SHP77 (cell line): ENCODE measurements around the gene TULP4.
"Not testable (repeated sequence)": the region's sequence is repeated elsewhere in the genome, so short reads cannot be mapped to it uniquely, and the experiment has no call there.

Source experiments
- DNase-seq, 2 experiments: peaks; one replicate each; lab custom pipeline; 2025; lab: John Stamatoyannopoulos, UW

TULP4 gene

DNA sequence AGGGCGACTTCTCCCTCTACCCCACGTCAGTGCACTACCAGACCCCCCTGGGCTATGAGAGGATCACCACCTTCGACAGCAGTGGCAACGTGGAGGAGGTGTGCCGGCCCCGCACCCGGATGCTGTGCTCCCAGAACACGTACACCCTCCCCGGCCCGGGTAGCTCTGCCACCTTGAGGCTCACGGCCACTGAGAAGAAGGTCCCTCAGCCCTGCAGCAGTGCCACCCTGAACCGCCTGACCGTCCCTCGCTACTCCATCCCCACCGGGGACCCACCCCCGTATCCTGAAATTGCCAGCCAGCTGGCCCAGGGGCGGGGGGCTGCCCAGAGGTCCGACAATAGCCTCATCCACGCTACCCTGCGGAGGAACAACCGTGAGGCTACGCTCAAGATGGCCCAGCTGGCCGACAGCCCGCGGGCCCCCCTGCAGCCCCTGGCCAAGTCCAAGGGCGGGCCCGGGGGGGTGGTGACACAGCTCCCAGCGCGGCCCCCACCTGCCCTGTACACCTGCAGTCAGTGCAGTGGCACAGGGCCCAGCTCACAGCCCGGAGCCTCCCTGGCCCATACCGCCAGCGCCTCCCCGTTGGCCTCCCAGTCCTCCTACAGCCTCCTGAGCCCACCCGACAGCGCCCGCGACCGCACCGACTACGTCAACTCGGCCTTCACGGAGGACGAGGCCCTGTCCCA lies 190.1 kb downstream of the TULP4 start:
- DNase-seq = no peak

DNA sequence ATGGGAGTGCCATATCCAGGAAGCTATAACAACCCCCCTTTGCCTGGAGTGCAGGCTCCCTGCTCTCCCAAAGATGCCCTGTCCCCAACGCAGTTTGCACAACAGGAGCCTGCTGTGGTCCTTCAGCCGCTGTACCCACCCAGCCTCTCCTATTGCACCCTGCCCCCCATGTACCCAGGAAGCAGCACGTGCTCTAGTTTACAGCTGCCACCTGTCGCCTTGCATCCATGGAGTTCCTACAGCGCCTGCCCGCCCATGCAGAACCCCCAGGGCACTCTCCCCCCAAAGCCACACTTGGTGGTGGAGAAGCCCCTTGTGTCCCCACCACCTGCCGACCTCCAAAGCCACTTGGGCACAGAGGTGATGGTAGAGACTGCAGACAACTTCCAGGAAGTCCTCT lies 191.0 kb downstream of the TULP4 start:
- no peak for DNase-seq

DNA sequence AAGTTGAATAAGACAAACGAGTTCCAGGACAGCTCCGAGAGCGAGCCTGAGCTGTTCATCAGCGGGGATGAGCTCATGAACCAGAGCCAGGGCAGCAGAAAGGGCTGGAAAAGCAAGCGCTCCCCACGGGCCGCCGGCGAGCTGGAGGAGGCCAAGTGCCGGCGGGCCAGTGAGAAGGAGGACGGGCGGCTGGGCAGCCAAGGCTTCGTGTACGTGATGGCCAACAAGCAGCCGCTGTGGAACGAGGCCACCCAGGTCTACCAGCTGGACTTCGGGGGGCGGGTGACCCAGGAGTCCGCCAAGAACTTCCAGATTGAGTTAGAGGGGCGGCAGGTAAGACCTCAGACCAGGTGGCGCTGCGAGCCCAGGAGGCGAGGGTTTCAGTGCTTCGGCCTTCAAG lies 191.6 kb downstream of the TULP4 start:
- no peak for DNase-seq

DNA sequence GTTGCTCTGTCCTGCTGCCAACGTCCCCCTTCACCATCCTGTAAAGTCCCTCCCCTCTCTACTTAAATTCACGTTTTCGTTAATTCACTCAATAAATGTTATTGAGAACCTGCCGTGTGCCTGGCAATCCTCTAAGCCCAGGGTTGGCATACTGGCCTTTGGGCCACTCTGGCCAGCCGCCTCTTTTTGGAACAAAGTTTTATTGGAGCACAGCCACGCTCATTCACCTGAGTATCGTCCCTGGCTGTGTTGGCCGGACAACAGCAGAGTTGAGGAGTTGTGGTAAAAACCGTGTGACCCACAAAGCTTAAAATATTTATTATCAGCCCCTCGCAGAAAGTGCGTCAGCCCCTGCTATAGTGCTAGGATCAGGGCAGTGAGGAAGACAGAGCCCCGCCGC lies 192.9 kb downstream of the TULP4 start:
- DNase-seq = no peak

DNA sequence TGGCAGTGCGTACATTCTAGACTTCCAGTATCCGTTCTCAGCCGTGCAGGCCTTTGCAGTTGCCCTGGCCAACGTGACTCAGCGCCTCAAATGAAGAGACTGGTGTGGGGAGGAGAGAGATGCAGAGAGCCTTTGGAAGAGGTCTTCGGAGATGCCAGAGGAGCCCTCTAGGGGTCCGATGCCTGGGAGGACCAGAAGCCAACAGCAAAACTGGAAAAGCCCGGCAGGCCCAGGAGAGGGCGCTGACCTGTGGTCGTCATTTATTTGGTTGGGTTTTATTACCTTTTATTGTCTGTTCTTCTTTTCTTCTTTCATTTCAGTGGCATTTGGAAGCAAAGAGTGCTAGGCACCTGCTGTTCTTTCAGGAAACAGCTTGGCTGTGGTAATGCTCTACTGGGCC lies 194.3 kb downstream of the TULP4 start:
- peak; percentile 71 to 82 for DNase-seq

DNA sequence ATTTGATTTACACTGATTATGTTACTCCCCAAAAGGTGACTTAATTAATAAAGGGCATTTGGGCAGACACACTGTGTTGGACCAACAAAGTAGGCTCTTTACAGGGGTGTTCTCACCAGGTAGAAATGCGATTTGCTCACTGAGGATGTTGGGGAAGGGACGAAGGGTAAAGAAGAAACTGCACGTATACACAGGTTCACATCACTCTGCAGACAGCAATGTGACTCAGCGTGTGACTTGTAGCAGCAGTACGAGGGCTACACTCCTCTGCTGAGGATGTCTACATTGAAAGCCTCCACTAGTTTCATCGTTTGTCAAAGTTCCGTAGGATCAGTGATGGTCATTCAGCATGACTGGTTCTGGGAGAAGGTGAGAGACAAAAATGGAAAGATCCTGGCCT lies 194.9 kb downstream of the TULP4 start:
- DNase-seq = no peak

DNA sequence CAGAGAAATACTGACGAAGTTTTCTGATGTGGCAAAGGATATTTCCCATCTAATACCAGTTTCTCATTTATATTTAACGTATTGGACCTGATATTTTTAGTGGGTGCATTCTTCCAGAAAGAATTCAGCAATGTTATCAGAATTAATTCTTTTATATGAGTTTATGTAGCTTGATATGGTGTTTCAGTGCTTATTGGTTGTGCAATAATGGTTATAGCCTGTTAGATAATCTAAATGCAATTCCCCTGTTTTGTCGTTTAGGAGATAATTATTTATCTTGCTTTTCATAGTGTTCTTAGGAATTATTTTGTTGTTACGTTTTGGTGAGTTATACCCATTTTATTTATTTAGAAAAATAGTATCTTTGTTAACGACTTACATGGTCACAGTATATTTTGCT lies 196.2 kb downstream of the TULP4 start:
- no peak for DNase-seq

DNA sequence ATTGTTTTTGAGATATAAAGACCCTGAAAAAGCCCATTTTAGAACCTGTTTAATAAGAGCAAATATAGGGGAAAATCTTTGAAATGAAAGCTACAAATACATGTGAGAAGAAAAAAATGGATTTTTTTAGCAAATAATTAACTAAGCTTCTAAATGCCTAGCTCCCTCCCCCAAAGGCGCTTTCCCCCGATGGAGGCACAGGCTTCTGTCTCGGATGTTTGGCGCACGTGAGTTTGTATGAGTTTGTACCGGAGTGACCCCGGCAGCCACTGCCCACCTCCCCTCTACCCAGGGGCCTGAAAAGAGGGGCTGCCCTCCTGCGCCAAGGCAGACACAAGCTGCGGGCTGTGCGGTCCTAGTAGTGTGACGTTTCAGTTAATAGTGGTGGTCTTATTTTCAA lies 197.2 kb downstream of the TULP4 start:
- DNase-seq = no peak

DNA sequence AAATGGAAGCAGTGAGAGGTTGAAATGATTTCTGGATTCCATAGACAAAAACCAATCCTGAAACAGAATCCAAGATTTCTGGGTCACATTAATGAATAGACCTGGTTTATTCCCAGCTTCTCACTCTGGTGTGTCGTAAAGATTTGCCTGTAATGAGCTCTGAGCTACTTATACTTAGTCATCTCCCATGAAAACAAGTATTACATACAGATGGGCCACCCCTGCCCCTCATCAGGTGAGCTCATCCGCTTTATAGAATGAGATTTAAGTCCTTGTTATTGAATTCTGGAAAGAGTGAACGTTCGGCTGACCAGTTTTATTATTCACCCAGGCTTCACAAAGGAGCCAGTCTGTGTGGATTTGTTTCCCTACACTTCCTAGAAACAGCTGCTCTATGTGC lies 200.5 kb downstream of the TULP4 start:
- DNase-seq = no peak

DNA sequence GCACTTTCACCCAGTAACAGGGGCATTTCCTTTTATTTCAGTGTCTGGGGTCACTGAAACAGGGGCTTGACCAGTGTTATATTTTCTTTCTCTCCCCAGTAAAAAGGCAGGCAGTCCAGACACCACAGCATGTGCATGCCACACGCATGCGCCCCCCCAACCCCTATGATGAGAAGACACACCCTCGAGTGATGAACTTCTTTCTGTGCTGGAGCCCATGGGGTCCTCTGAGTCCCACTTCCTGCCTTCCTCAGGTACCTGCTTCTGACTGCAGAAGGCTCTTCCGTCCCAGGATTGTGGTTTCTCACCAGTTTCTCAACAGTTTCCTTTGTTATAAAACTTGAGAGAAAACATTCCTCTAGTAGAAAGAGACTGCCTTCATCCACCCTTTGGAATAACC lies 201.9 kb downstream of the TULP4 start:
- no peak for DNase-seq

DNA sequence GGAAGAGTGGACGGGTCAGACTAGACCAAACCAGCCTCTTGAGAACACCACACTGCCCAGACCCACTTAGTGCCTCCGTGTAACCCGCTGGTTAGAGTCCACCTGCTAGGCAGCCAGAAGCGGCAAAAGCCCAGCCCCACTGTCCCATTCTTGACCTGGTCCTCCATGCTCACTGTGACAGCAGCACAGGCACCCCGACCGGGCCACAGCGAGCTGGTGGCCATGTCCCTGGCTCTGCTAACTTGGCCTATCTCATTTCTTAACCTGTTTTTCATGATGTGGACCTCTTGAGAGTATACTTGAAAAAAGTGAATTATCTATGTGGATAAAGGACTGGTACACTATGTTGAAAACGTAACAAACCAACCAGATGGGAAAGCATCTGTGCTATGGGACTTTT lies 202.7 kb downstream of the TULP4 start:
- DNase-seq = no peak

DNA sequence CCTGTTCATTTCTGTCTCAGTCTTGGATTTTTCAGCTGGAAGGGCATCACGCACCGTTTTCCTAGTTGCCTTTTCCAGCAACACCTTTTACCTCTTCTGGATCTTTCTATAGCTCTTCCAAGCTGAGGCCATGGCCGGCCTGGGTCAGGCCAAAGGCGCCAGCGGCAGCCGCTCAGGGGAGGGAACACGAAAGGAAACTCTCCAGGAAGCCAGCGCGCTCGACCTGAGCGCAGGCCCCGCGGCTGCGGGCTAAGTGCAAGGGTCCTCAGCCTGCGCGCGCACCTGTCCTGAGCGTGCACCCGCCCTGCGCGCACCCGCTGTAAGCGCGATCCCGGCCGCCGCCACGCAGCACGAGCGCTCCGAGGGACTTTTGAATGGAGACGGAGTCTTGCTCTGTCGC lies 203.8 kb downstream of the TULP4 start:
- DNase-seq = no peak

DNA sequence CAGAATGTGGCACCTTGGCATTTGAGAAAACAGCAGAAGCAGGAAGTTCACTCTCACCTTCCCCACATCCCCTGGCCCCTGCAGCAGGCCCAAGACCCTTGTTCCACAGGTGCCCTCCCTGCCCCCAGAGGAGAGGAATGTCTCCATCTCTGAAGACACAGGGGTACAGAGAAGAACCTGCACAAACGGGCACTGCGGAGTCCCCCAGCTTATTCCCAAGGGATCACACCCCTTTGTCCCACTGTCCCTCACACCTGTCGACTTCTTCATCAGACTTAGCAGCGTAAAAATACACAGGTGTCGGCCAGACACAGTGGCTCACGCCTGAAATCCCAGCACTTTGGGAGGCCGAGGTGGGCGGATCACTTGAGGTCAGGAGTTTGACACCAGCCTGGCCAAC lies 204.8 kb downstream of the TULP4 start:
- DNase-seq = no peak

DNA sequence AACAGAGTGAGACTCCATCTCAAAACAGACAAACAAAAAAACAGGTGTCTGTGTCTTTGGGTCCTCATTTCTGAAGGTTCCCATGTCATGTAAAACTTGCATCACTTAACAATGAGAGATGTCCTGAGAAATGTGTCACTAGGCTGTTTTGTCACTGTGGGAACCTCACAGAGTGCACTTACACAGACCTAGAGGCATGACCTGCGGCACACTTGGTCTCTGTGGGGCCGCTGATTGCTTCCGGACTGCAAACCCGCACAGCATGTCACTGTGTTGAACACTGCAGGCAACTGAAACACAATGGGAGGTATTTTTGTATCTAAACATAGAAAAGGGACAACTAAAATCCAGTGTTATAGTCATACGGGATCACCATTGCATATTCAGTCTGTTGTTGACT lies 205.3 kb downstream of the TULP4 start:
- no peak for DNase-seq

DNA sequence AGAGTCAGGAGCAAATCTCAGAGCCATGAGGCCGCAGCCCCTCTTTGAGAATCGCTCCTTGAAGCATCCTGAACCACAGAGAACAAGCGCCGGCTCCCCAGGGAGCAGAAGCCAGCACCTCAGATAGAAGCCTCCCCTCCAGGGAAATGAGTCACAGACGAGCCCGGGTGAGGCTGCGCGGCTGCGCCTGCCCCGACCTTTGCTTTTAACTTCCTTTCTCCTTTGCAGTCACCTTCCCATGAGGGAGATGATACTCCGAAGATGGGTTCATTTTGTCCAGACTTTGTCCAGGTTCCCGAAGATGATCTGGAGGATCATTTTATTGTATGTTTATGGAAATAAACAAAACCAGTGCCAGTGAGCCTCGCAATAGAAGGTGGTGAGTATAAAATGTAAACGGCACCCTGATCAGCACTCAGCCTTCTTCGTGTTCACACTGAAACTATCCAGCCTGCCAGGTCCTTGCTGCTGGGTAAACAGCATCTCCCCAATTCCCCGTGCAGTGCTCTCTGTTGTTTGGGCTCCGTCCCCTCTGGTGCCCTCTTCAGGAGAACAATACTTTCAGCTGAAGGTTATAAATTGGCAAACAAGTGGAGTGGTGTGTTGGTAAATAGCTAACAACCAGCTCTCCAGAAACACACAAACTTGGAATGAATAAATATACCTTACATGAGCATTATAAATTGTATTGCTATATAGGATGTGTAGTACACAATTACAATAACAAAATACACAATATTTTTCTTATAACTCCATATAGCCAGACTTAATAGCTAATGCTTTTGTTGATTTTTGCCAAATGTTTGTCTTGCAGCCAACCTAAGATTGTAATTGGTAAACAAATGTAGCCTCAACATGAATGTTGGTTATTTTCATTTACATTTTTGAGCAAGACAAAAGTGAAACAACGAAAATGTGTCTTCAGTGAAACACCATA lies 206.2 kb downstream of the TULP4 start:
- DNase-seq = peak; percentile 82 to 93

DNA sequence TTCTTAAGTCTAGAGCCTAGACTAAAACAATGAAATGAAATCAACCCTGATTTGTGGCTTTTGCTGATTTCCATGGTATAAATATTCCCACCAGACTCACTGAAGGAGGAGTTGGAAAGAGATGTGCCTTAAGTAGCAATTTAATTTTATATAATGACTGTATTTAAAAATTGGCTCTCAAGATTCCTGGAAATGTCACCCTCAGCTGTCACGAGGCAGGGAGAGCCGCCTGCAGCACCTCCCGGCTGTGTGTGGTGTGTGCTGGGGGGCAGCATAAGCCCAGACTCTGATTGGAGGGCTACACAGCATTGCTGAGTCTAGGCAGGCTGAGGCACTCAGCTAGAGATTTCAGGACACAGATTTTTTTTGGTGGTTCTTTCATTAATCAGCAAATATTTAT lies 207.0 kb downstream of the TULP4 start:
- DNase-seq = no peak

DNA sequence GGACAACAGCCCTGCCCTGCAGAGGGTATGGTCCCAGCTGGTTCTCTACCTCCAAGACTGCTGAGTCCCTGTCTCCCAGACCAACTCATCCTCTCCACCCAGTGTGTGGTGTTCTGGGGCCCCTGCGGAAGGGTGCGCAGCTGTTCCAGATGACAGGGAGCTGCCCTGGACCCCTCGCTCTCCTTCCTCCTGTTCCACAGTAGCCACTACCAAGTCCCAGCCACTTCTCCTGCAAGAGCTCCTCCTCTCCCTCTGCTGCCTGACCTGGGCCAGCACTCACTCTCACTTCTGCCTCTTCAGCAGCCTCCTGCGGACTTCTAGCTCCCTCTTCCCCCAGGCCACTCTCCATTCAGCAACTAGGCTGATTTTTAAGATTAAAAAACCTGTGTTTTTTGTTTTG lies 207.5 kb downstream of the TULP4 start:
- no peak for DNase-seq

DNA sequence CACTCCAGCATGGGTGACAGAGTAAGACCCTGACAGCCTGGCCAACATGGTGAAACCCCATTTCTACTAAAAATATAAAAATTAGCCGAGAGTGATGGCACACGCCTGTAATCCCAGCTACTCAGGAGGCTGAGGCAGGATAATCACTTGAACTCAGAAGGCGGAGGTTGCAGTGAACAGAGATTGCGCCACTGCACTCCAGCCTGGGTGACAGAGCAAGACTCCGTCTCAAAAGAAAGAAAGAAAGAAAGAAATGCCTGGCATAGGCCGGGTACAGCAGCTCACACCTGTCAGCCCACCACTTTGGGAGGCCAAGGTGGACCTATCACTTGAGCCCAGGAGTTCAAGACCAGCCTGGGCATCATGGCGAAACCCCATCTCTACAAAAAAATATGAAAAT lies 208.7 kb downstream of the TULP4 start:
- not testable (repeated sequence) for DNase-seq

DNA sequence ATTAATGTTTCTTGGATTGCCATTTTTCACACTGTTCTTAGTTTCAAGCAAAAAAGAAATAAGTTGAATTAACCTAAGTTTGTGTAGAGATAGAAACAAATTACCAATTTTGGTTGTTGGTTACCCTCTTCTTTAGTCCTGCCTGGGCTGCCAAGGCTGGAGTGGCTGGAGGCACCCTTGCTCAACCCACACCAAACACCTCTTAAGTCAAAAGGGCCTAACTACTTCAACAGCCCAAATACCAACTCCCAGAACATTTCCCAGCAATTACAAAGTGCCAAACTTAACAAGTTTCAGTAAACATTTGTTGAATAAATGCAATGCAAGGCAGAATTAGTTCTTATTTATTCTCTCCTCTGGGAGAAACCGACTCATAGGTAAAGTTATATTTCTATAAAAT lies 209.5 kb downstream of the TULP4 start:
- no peak for DNase-seq

DNA sequence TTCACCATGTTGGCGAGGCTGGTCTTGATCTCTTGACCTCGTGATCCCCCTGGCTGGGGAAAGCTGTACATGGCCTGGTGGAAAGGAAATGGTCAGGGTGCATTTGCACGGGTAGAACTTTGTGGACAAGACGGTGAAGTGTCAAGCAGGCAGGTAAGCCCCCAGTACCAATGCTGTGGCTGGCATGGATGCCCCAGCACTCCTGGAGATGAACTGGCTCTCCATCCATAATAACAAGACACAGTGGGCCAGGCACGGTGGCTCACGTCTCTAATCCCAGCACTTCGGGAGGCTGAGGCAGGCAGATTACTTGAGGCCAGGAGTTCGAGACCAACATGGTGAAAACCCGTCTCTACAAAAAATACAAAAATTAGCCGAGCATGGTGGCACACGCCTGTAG lies 210.4 kb downstream of the TULP4 start:
- no peak for DNase-seq

DNA sequence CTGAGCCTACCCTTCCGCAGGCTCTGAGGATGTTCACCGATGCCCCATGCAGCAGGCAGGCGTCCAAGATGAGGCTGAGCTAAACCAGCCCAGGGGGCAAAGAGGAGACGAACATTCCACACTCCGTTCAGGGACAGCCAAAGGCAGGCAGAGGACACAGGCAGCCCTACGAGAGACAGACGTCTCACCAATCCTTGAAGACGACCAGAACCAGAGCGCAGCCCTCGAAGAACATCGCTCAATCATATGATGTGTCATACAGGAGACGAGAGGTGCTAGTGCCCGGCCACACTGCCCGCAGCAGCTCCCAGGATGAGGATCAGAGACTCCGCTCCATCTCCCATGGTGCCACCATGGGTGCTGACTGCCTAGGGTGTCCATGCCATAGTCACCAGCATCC lies 212.0 kb downstream of the TULP4 start:
- DNase-seq = no peak

DNA sequence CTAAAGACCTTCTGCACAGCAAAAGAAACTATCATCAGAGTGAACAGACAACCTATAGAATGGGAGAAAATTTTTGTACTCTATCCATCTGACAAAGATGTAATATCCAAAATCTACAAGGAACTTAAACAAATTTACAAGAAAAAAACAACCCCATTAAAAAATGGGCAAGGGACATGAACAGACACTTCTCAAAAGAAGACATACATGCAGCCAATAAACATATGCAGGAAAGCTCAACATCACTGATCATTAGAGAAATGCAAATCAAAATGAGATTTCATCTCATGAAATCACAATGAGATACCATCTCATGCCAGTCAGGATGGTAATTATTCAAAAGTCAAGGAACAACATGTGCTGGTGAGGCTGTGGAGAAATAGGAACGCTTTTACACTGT lies 215.6 kb downstream of the TULP4 start:
- DNase-seq = not testable (repeated sequence)

DNA sequence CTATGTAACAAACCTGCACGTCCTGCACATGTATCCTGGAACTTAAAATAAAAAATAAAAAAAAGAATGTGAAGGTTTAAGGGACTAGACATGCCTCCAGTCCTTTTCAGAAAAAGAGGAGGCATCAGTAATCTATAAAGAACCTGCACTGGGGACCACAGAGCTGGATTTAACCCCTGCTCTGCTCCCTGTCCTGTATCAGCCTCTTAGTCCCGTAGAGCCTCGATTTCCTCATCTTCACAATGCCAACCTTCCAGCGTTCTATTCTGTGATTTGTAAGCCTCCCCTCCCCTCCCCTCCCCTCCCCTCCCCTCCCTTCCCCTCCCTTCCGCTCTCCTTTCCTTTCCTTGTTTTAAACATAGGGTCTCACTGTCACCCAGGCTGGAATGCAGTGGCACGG lies 216.6 kb downstream of the TULP4 start:
- no peak for DNase-seq

DNA sequence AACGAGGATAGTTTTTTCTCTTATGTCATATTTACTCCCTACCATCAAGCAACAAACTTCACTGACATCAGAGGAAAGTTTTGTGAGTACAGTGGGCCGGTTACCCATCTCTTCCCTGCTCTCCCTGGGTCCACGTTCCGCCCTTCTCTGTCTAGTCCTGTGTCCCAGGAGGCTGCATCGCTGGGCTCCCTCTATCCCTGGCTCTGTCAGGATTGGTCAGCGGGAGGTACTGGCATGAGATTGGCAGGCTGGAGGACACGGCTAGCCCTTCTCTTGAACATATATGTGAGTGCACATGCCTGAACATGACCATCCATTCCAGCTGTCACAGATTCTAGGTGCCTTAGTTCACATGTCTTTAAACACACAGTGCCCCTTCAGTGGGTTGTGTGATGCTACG lies 217.4 kb downstream of the TULP4 start:
- DNase-seq = no peak
